ENCODE data around the gene CAMK1D.

GRCh38 chr10:12430406-12430982 is 81.1 kb downstream of the CAMK1D start:
- no peak for TF ChIP-seq CTCF (conservative IDR thresholded peaks at IDR 0.05)
- no peak for TF ChIP-seq EZH2 (IDR thresholded peaks at IDR 0.05; ENCODE audit: low read depth)

All from PC-9 (cell line).